HL-60 (cell line): ENCODE data around the gene RHBDL1.
A peak's percentile ranks its signal among the peaks of the same experiment; 100 is the strongest.

Source experiments
- GABPA ChIP-seq: IDR thresholded peaks from 2 replicates; pipeline ENCODE4 v1.6.1; 2012; ENCODE audit warnings: low read depth
- POLR2AphosphoS5 ChIP-seq: IDR thresholded peaks from 2 replicates; pipeline ENCODE4 v1.6.1; 2012; ENCODE audit warnings: low read depth
- TF ChIP-seq, protein P1 (sequence below): IDR thresholded peaks from one replicate; pipeline ENCODE4 v1.5.1; 2011; ENCODE audit warnings: low read length, control low read depth, inconsistent platforms; ENCODE audit not compliant: insufficient read depth

DNA sequence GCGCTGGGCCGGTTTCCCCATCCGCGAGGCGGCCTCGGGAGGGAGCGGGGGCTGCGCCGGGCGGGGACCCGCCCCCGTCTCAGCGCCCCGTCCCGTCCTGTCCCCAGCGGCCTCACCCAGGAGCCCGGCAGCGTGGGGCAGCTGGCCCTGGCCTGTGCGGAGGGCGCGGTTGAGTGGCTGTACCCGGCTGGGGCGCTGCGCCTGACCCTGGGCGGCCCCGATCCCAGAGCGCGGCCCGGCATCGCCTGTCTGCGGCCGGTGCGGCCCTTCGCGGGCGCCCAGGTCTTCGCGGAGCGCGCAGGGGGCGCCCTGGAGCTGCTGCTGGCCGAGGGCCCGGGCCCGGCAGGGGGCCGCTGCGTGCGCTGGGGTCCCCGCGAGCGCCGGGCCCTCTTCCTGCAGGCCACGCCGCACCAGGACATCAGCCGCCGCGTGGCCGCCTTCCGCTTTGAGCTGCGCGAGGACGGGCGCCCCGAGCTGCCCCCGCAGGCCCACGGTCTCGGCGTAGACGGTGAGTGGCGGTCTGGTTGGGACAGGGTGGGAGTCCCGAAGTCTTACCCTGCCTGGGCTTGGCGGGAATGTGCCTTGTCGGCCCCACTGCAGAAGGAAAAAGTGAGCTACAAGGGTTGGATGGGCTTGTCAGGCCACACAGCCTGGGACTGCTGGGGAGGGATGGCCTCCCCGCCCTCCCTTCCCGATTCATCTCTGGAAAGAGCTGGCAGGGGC, 40.2 kb downstream of the RHBDL1 start:
- TF ChIP-seq, protein P1, sequence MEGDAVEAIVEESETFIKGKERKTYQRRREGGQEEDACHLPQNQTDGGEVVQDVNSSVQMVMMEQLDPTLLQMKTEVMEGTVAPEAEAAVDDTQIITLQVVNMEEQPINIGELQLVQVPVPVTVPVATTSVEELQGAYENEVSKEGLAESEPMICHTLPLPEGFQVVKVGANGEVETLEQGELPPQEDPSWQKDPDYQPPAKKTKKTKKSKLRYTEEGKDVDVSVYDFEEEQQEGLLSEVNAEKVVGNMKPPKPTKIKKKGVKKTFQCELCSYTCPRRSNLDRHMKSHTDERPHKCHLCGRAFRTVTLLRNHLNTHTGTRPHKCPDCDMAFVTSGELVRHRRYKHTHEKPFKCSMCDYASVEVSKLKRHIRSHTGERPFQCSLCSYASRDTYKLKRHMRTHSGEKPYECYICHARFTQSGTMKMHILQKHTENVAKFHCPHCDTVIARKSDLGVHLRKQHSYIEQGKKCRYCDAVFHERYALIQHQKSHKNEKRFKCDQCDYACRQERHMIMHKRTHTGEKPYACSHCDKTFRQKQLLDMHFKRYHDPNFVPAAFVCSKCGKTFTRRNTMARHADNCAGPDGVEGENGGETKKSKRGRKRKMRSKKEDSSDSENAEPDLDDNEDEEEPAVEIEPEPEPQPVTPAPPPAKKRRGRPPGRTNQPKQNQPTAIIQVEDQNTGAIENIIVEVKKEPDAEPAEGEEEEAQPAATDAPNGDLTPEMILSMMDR: no peak
- TF ChIP-seq GABPA: no peak
- 0 out of 2 replicates have a peak, but pooled peaks have one; percentile 0 for TF ChIP-seq POLR2AphosphoS5
